GM18511 (cell line): Measurements from ENCODE around the gene TMEM185A.
"Not testable (repeated sequence)": the region's sequence is repeated elsewhere in the genome, so short reads cannot be mapped to it uniquely, and the experiment has no call there.

Experiments
- ATAC-seq: cut with Tn5 transposase; IDR thresholded peaks from one replicate; pipeline ENCODE4 v1.9.1; 2021; ENCODE audit warnings: mild to moderate bottlenecking, moderate library complexity; ENCODE audit not compliant: unreplicated experiment

TMEM185A gene

GRCh38 chrX:149628280-149628679, 3.3 kb downstream of the TMEM185A start:
- no peak for ATAC-seq

GRCh38 chrX:149626829-149627228, 4.8 kb downstream of the TMEM185A start:
- ATAC-seq, result not testable (repeated sequence)

GRCh38 chrX:149619662-149620061, 11.9 kb downstream of the TMEM185A start:
- not testable (repeated sequence) for ATAC-seq

- ATAC-seq, result no peak
Measured at GRCh38 chrX:149618871-149619270, 12.7 kb downstream of the TMEM185A start.

GRCh38 chrX:149611623-149612175, 19.9 kb downstream of the TMEM185A start:
- no peak for ATAC-seq

GRCh38 chrX:149610511-149610910, 21.1 kb downstream of the TMEM185A start:
- ATAC-seq, result no peak

GRCh38 chrX:149607699-149608098, 23.9 kb downstream of the TMEM185A start:
- ATAC-seq, result no peak

GRCh38 chrX:149605248-149605885, 26.2 kb downstream of the TMEM185A start:
- ATAC-seq, result not testable (repeated sequence)

- ATAC-seq, result not testable (repeated sequence)
Measured at GRCh38 chrX:149598603-149599002, 33.0 kb downstream of the TMEM185A start.

GRCh38 chrX:149595943-149596342, 35.6 kb downstream of the TMEM185A start:
- ATAC-seq, result not testable (repeated sequence)

GRCh38 chrX:149595214-149595613, 36.4 kb downstream of the TMEM185A start, which contains the start of gene HSFX2:
TSS of gene HSFX2 (minus strand) at chrX:149595314. CDS start at chrX:149594700, 614 bp downstream.
- not testable (repeated sequence) for ATAC-seq

GRCh38 chrX:149590993-149591392, 40.6 kb downstream of the TMEM185A start:
- not testable (repeated sequence) for ATAC-seq

- not testable (repeated sequence) for ATAC-seq
Measured at GRCh38 chrX:149587359-149587758, 44.2 kb downstream of the TMEM185A start, which contains the start of gene MAGEA9B. TSS of gene MAGEA9B (minus strand) at chrX:149587459. CDS start at chrX:149583179, 4,280 bp downstream.

GRCh38 chrX:149585631-149586030, 46.0 kb downstream of the TMEM185A start:
- not testable (repeated sequence) for ATAC-seq

GRCh38 chrX:149573456-149573855, 58.1 kb downstream of the TMEM185A start:
- ATAC-seq, result peak; percentile 100

- ATAC-seq, result no peak
Measured at GRCh38 chrX:149572743-149573142, 58.8 kb downstream of the TMEM185A start.

- ATAC-seq, result no peak
Measured at GRCh38 chrX:149571770-149572169, 59.8 kb downstream of the TMEM185A start.

GRCh38 chrX:149570668-149571067, 60.9 kb downstream of the TMEM185A start:
- ATAC-seq, result no peak

GRCh38 chrX:149569770-149570169, 61.8 kb downstream of the TMEM185A start:
- ATAC-seq, result no peak

GRCh38 chrX:149568701-149569296, 62.8 kb downstream of the TMEM185A start:
- no peak for ATAC-seq

- ATAC-seq, result no peak
Measured at GRCh38 chrX:149567621-149568417, 63.8 kb downstream of the TMEM185A start.
